ENCODE data around the gene UTP25. TPM values are rescaled to one million over a fixed set of nuclear protein-coding genes. Genes with fewer than 3 reads are reported as not detected.
"Not testable (repeated sequence)": the region's sequence is repeated elsewhere in the genome, so short reads cannot be mapped to it uniquely, and the experiment has no call there.

UTP25 gene
- total RNA-seq, 1 donor from 2014 or later, result 2.4 TPM

- Histone ChIP-seq H3K9me3 (replicated peaks) (no peaks in the 10 kb centered on the region), H3K27me3 (ENCODE audit: low read depth) (peaks cover 5% of the 10 kb centered on the region), H3K4me3 (no peak overlapping the region), H3K27ac (replicated peaks) (peak overlapping the region; percentile 31), H3K36me3 (peaks cover 33% of the 10 kb centered on the region), H3K4me1 (peaks cover 47% of the 10 kb centered on the region)
- intact Hi-C loops (cut with micrococcal nuclease), result no loop called here
- DNase-seq, result no peak
- TF ChIP-seq CTCF (IDR thresholded peaks at IDR 0.05; ENCODE audit: borderline replicate concordance), result no peak
Measured at GRCh38 chr1:209790286-209791193, 37.2 kb upstream of the UTP25 start.

- H3K27ac ChIP-seq (replicated peaks), result no peak overlapping the region
- H3K27me3 ChIP-seq (ENCODE audit: low read depth), result peaks cover 5% of the 10 kb centered on the region
- DNase-seq, result no peak
- peaks cover 33% of the 10 kb centered on the region for H3K36me3 ChIP-seq
- peaks cover 36% of the 10 kb centered on the region for H3K4me1 ChIP-seq
- TF ChIP-seq CTCF (IDR thresholded peaks at IDR 0.05; ENCODE audit: borderline replicate concordance), result no peak
- H3K4me3 ChIP-seq, result no peak overlapping the region
- no peaks in the 10 kb centered on the region for H3K9me3 ChIP-seq (replicated peaks)
- intact Hi-C loops (cut with micrococcal nuclease), result no loop called here
Measured at GRCh38 chr1:209791920-209792319, 35.9 kb upstream of the UTP25 start.

DNA sequence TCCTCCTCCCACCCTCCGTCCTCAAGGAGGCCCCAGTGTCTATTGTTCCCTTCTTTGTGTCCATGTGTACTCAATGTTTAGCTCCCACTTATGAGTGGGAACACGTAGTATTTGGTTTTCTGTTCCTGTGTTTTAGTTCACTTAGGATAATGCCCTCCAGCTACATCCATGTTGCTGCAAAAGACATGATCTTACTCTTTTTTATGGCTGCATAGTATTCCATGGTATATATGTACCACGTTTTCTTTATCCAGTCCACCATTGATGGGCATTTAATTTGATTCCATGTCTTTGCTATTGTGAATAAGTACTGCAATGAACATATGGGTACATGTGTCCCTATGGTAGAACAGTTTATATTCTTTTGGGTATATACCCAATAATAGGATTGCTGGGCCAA, 34.1 kb upstream of the UTP25 start:
- H3K27me3 ChIP-seq (ENCODE audit: low read depth); H3K4me3 ChIP-seq; H3K27ac ChIP-seq (replicated peaks); intact Hi-C loops (cut with micrococcal nuclease); DNase-seq; H3K9me3 ChIP-seq (replicated peaks): not testable (repeated sequence)
- Histone ChIP-seq H3K36me3 (peaks cover 33% of the 10 kb centered on the region), H3K4me1 (peaks cover 27% of the 10 kb centered on the region)

DNA sequence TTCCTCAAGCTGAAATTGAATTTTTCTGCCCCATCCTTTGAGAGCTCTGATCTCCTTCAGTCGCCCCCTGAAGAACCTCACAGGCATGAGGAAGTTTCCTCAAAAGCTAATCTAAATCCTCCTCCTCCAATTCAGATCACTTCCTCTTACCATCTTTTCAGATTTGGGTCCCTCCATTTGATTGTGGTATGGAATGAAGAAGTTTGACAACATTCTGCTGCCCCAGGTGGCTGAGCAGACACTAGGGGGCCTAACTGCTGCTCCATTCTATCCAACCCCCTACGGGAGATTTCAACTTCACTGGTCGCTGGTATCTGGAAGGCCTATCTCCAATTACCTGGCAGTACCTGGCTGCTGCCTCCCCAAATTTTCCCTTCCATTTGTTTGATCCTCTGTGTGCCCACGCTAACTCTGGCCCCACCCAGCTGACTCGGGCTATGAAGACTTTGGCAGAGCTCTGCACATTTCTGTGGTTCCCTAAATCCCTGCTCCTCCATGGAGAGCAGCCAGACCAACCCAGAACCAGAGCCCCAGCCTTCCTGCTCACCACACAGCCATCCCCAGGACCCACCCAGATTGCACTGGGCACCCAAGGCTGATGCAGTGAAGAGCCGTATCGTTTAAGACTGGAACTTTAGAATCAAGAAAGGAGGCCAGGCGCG, 29.7 kb upstream of the UTP25 start:
- no peak for TF ChIP-seq CTCF (IDR thresholded peaks at IDR 0.05; ENCODE audit: borderline replicate concordance)
- DNase-seq, result no peak
- intact Hi-C loops (cut with micrococcal nuclease), result no loop called here
- peaks cover 38% of the 10 kb centered on the region for H3K4me1 ChIP-seq
- H3K27ac ChIP-seq (replicated peaks), result no peak overlapping the region
- H3K4me3 ChIP-seq, result no peak overlapping the region
- H3K36me3 ChIP-seq, result peaks cover 12% of the 10 kb centered on the region
- no peaks in the 10 kb centered on the region for H3K9me3 ChIP-seq (replicated peaks)
- no peaks in the 10 kb centered on the region for H3K27me3 ChIP-seq (ENCODE audit: low read depth)

DNA sequence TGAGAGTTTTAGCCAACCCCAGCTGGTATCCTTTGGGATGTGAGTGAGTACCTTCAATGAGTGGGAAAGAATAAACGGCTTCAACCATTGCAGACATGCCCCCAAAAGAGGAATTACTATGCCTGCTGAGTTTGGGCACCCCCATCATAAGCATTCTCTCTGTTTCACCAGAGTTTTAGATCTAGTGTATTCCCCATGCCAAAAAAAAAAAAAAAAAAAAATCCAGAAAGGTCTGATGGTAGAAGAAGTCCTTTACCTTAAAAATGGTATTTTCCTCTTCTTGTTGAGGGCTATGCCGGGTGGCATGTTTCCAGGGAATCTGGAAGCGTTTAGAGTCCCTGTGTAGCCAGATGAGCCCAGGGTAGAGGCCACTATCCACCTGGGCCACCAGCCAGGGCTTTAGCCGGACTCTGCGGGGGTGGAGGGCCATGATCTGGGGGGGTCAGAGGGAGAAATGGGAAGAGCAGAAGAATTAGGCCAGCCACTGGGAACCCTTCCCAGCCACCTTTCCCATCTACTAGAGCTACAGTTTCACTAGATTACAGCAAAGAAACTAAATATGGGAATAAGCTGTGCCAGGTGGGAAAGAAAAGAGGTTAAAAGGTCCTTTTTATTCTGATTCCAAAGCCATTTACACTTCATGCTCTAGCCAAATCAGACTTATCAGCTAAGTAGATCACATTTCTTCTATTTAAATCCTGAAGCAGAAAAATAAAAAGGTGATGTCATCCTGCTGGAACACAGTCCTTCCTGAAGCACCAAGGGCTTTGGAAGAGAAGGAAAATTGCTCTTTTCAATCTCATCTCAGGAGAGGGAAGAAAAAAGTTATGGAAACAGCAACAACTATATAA, 26.6 kb upstream of the UTP25 start:
- Histone ChIP-seq H3K36me3 (no peaks in the 10 kb centered on the region), H3K4me3 (peak overlapping the region; percentile 63), H3K4me1 (peaks cover 44% of the 10 kb centered on the region), H3K27ac (replicated peaks) (peak overlapping the region; percentile 88), H3K27me3 (ENCODE audit: low read depth) (no peaks in the 10 kb centered on the region), H3K9me3 (replicated peaks) (no peaks in the 10 kb centered on the region)
- TF ChIP-seq CTCF (IDR thresholded peaks at IDR 0.05; ENCODE audit: borderline replicate concordance), result no peak
- intact Hi-C loops (cut with micrococcal nuclease), result no loop called here
- DNase-seq, result peak; percentile 42
